ACHN (cell line): ENCODE results near the gene TANC1.

Experiments
- DNase-seq: peaks from one replicate; pipeline ENCODE4 v3.0.0-alpha.2; 2015
- in situ Hi-C: cut with HindIII; loops from 2 replicates; pipeline ENCODE4 v1.10.0; 2017; ENCODE audit warnings: low sequenced_read_pairs, low pct_ligation_motif_present, low pct_unique_long_range_greater_than_20kb

The TANC1 gene

DNA sequence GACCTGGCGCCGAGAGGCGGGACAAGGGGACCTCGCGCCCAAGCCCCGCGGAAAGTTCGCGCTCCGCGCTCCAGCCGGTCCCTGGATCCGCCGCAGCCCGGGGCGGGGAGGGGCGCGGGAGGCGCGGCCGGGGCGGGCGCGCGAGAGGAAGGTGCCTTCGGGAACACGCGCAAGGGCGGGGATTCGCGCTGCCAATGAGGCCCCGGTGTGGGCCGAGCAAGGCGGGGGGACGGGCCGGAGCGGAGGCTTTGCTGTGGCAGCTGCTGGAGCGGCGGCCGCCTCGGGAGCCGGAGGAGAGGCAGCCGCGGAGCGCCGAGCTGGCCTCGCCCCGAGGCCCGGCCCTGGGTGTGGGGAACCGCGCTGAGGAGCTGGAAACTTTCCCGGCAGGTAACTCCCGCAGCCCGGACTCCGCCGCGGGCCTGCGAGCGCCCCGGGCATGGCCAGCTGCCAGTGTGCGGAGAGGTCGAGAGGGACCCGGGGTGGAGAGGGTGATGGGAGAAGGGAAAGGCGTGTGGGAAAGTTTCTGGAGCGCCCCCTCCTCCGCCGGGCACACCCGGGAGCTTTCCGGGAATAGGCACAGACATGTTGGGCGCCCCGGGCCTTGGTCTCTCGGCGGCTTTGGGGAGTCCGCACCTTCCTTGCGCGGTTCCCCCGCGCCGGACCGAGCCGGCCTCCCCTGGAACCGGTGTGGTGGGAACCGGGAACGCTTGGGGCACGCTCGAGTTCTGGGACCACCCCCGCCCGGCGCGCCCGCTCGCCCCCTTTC is at the start of gene TANC1:
TANC1 (plus strand) TSS at position 245 of the 766 bp plus-strand sequence. CDS start 97,271 bp downstream, outside the sequence.
- in situ Hi-C loops = no loop called here
- DNase-seq = peak; percentile 96

DNA sequence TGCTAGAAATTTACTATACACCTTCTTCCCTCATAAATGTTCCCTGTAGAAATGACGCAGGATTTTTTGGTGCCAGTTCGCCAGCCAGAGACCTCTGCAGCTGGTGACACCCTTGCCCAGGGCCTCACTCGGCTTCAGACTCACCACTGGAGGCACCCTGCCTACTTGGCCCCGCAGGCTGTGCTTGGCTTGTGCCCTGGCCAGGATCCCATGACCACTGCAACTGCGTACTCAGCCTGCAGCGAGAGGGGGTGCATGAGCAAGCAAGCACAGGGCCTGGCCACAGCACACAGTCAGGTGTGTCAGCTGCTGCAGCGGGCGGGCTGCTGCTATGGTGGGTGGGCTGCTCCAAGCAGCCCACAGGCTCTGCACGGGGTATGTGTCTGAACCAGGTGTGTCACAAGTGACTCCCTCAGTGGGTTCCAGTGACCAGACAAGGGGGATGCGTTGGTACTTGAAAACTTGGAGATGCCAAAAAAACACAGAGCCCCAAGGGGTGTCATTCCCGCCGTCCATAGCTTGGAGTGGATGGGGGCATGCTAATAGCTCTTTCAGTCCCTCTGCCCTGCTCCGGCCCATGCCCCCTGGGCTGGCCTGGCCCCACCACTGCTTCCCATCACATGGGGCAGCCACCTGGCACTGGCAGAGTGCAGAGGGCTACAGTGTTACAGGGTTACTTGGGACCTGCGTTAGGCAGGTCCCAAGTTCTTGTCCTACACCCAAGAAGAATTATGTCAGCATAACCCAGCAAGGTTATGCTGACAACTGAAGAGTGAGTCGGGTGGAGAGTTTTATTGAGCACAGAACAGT is 46.6 kb upstream of the TANC1 start:
- in situ Hi-C loops = no loop called here
- DNase-seq = no peak

DNA sequence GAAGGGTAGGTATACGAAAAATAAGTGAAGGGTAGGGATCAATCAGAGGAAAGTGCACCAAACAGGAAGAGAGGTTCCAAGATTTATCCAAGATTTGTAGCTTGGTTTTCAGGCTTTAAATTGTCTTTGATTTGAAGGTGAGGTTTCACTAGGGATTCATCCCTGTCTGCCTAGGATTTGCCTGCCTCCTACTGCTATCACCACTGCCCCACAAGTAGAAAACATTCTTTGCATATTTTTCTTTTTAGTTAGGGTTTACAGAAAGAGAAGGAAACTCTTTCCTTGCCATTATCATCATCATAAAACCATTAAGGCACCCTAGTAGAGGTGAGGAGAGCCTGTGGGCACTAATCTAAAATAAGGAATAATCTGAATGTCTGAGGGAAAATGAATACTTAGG is 45.8 kb upstream of the TANC1 start:
- in situ Hi-C loops = no loop called here
- no peak for DNase-seq

DNA sequence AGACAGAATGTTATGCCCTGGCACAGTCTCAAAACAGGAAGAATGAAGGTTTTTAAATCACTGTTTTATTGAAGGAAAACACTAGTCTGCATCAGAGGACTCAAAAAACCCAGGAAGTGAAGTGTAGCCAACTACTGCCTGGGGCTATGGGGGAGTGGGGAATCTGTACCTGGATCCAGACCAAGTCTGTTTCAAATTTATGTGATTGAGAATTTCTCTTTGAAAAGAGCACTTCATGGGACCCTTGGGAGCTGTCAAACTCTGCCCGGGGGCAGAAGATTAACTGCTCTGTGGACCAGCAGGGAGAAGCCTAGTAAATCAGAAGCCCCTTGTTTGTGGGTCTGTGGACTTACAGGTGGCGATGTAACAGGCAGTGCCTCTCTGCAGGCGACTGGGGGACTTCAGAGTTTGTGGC is 45.3 kb upstream of the TANC1 start:
- in situ Hi-C loops = no loop called here
- no peak for DNase-seq

DNA sequence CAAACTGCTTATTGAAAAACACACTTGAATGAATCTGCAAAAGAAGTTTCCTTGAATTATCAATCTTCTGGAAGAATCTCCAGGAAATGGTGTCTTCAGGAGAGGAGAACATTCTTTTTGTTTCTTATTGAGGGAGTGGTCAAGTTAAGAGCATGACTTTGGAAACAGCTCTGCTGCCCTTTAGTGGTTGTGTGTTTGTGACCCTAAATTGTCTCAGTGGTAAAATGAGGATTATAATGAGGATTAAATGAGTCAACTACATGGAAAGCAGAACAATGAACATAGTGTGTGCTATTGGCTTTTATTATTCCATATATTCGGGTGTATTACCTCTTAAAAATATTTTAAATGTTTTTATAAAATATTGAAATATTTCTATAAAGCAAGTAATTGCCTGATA is 44.8 kb upstream of the TANC1 start:
- in situ Hi-C loops = no loop called here

DNA sequence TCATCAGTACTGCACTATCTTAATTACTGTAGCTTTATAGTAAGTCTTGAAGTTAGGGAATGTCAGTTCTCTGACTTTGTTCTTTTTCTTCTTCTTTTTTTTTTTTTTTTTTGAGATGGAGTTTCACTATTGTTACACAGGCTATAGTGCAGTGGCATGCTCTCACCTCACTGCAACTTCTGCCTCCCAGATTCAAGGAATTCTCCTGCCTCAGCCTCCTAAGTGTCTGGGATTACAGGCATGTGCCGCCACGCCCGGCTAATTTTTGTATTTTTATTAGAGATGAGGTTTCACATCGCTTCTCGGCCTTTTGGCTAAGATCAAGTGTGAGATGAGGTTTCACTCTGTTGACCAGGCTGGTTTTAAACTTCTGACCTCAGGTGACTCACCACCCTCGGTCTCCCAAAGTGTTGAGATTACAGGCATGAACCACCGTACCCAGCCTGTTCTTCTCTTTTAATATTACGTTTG is 41.9 kb upstream of the TANC1 start:
- peak; percentile 86 for DNase-seq
- in situ Hi-C loops = no loop called here

More for the DNA sequence above, 44.8 kb upstream of the TANC1 start:
- DNase-seq = no peak

DNA sequence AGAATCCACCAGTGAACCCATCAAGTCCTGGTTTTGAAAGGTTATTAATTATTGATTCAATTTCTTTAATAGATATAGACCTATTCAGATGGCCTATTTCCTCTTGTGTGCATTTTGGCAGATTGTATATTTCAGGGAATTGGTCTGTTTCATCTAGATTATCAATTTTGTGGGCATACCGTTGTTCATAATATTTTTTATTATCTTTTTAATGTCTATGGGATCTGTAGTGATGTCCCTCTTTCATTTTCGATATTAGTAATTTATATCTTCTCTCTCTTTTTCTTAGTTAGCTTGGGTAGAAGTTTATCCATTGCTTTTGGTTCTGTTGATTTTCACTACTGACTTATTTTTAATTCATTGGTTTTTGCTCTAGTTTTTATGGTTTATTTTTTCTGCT is 39.9 kb upstream of the TANC1 start:
- no peak for DNase-seq
- in situ Hi-C loops = no loop called here

DNA sequence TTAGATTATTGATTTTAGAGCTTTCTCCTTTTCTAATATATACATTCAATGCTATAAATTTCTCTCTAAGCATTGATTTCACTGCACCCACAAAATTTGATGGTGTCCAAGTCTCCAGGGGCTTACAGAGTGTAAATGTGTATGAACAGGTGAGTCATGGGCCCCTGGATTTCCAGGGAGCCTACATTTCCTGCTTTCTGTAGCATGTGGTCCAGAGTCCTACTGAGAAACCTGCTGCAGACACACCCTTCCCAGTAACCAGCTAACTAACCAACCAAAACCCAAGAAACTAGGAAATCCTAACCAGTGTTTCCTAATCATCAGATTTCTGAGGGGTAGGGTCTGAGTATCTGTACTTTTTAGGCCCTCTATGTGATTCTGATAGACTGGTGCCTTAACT is 39.5 kb upstream of the TANC1 start:
- no peak for DNase-seq

DNA sequence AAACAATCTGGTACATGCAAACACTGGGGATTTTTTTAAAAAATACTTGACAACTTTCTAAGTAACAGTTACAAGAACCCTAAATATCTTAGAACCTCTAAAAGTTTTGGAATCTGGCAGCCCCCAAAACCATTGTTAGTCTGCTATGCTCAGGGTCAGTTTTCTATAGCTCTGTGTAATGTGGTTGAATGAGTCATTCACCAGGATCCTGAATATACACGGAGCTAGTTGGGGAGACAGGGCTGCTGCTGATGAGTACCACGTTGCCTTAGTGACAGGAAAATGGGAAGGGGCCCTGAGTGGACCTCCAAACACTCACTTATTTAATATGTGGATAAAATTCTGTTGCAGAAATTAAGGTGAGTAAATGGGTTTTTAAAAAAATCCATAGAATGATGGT is 36.9 kb upstream of the TANC1 start:
- DNase-seq = peak; percentile 42
- in situ Hi-C loops = no loop called here

More for the DNA sequence above, 39.5 kb upstream of the TANC1 start:
- in situ Hi-C loops = no loop called here

DNA sequence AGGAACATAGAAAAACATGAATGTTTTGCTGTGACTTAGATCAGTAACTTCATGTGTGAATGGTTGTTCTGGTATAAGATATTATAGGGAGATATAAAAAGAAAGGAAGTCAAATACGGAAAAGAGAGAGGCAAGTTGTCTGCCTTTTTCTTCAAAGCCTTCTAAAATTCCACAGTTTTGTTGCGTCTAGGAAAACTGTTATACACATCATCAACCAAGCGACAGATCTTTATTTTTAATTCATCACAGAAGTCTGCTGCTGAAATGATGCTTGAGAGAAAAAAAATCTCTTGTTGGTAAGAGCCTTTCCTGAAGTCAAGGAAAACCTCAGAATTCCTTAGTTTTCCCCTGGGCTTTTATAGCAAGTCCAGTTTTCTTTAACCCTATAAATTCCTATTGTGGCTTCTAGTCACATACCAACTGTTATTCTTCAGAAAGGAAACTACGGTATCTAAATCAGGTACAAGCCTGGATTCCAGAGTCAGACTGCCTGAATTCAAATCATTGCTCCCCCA is 36.3 kb upstream of the TANC1 start:
- in situ Hi-C loops = no loop called here
- peak; percentile 15 for DNase-seq

DNA sequence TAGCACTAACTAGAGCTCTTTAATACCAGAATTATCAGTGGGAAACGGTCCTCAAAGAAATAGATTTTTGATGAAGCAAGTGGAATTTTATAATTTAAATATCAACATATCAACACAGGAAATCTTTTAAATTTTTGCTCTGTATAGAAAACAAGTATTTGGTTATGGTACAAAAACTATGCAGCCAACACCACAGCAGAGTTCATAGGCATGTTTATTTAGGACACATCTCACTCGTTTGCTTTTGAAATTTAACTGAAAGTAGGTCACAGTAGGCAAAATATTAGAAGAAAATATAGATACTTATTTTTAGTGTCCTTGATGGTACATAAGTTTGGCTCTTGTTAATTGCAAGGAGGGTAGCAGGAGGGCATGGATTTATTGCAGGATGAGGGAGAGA is 34.3 kb upstream of the TANC1 start:
- DNase-seq = no peak
- in situ Hi-C loops = no loop called here

DNA sequence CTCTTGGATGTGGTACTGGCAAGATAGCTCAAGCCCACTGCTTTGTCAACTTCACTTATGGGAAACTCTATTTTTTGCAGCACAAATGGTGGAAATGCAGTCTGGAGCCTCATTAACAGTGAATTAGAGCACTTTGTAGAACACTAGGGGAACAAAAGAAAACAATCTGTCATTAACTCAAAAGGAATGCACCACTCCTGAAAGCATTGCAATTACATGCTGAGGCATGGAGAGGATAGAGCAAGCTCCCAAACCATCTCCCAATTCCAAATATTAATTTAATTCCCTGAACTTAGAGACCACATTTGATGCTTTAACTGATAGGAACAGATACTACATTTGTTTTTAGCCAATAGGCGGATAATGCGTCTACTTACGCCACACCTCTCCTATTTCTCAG is 32.8 kb upstream of the TANC1 start:
- DNase-seq = no peak
- in situ Hi-C loops = no loop called here

DNA sequence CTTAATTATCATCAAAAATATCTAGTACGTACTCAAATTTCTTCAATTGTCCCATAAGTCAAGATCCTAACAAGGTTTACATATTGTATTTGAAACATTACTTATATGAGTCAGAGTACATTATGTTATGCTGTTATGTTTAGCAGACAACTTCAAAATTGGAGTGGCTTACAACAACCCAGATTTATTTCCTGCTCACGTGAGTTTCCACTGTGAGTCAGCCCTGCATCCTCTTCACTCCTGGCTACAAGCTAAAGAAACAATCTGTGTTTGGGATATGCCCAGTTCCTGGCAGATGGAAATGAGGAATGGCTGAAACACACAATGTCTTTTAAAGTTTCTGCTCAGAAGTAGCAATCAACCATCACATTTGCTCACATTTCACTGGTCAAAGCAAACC is 31.5 kb upstream of the TANC1 start:
- in situ Hi-C loops = no loop called here
- DNase-seq = no peak

DNA sequence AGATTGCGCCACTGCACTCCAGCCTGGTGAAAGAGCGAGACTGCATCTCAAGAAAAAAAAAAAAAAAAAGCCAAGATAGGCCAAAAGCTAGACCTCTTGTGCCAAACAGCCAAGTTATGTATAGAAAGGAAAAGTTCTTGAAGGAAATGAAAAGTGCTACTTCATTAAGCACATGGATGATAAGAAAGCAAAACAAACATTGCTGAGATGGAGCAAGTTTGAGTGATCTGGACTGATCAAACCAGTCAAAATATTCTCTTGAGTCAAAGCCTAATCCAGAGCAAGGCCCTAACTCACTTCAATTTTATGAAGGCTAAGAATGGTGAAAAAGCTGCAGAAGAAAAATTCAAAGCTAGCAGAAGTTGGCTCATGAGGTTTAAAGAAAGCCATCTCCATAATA is 28.1 kb upstream of the TANC1 start:
- in situ Hi-C loops = no loop called here
- DNase-seq = no peak

DNA sequence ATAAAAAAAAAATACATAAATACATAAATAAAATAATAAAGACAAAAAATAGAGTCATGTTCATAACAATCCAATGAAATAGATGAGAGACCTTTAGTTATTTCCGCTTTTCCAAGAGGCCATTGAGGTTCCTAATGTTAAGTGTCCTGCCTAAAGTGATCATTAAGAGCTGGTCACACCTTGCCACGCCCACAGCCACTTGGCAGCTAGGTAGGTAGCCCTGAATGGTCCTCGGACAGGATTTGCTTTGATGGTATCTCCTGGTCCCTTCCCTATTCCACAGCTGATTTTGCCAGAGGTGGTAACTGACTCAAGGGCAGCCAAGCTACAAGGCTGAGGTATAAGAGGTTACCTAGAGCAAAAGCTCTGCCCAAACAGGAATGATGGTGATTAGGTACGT is 24.5 kb upstream of the TANC1 start:
- DNase-seq = no peak
- in situ Hi-C loops = no loop called here

DNA sequence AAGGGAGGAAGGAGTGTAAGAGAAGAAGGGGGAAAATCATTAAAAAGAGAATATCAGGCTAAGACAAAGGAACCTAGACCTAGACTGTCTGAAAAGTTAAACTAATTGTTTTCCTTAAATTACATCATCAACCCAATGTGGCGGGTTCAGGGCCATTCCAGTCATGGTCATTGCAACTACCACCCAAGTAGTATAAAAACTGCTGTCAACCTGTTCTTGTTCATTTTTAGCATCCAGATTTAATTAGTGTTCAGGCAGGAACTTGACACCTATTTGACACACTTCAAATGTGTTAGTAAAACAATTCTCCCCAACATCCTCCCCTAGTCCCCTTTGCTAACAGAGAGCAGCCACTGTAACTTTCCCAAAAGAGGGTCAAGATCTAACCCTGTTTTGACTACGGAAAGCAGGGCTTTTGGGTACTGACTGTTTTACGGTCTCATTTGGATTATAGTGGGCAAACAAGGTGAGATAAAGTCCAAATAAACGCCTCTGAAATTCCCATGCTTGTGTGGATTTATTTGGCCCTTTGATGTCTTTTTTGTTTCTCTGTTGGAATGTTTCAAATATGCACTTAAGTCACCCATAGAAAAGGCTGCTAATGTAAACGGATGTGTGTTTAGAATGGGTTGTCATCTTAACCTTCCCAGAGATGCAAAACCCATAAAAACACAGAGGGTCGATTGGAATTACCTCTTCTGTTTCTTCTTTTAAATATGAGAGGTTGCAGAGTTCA is 19.3 kb upstream of the TANC1 start:
- in situ Hi-C loops = no loop called here
- DNase-seq = no peak

DNA sequence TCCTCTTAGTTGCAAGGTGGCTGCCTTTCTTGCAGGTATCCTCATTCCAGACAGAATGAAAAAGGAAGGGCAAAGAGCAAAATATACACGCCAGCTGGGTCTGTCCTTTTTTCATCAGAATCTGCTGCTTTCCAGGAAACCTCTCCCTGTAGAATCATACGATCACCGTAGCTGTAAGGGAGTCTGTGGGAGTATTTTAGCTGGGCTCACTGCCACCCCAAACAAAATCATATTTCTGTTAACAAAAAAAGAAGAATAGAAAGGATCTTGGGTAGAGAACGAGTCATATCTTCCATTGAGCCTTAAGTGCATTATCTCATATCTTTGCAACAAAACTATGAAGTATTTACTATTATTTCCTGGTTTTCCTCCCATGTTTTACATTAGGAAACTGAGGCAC is 15.0 kb upstream of the TANC1 start:
- in situ Hi-C loops = no loop called here
- DNase-seq = no peak

DNA sequence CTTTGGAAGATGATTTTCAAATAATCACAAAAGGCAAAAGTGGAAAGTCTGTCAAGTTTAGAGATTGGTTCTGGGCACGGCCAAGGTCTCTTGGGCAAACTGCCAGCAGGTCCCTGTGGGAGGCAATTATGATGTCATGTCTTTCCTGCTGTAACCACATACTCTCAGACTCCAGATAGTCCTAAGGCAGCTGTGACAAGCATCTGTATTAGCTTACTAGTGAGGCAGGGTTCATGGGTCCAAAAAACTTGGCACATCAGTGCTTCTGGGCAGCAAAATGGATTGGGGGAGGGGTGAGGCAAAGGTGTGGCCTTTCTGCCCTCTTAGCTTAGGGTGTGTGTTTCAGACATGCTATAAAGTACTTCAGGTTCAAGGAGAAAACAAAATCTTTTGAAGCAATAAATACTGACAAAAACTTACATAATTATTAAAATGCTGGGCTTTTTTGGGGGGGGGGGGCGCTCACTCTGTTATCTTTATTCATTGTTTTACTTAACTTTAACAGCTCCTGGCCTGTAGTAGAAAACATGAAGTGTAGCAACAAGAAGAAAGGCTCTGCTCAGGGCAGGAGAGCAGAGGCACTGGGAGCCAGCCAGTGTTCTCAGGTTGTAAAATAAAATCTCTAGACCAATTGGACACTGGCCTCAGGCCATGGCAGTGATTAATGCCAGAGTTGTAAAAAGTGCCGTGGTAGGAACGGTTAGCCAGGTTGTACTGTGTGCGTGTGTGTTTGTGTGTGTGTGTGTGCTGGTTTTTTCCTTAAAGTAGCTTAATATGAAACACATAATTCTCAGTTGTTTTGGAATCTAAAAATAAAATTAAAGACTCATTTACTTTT is 14.3 kb upstream of the TANC1 start:
- peak; percentile 84 for DNase-seq
- in situ Hi-C loops = no loop called here
